ENCODE results near the gene MMADHC. TPM values are rescaled to one million over a fixed set of nuclear protein-coding genes. Genes with fewer than 3 reads are reported as not detected.

The MMADHC gene
- total RNA-seq, 1 donor from 2014 or later, result 195 TPM

DNA sequence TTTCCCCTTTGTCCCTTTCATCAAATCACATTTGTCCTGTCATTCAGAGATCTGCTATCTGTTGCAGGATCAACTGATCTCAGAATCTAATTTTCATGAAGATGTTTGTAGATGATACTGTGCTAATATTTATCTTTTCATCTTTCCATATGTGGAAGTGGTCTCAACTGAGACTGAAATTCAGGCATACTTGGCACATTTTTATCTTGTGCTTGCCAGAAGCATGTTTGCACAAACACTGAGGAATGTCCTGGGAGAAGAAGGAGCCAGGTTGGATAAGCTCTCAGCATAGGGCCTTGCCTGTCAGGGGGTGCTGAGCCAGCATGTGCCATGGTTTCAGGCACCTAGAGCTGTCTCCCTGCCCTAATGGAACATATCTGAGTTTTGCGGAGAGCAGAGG is 24.5 kb upstream of the MMADHC start:
- Histone ChIP-seq H3K27me3 (ENCODE audit: control insufficient read depth, insufficient read depth, low read length) (no peaks in the 10 kb centered on the region), H3K4me3 (ENCODE audit: low read depth, low read length) (no peak overlapping the region), H3K36me3 (ENCODE audit: control insufficient read depth, insufficient read depth, low read length) (no peaks in the 10 kb centered on the region)
- no peak for FAIRE-seq
- TF ChIP-seq, protein P1, sequence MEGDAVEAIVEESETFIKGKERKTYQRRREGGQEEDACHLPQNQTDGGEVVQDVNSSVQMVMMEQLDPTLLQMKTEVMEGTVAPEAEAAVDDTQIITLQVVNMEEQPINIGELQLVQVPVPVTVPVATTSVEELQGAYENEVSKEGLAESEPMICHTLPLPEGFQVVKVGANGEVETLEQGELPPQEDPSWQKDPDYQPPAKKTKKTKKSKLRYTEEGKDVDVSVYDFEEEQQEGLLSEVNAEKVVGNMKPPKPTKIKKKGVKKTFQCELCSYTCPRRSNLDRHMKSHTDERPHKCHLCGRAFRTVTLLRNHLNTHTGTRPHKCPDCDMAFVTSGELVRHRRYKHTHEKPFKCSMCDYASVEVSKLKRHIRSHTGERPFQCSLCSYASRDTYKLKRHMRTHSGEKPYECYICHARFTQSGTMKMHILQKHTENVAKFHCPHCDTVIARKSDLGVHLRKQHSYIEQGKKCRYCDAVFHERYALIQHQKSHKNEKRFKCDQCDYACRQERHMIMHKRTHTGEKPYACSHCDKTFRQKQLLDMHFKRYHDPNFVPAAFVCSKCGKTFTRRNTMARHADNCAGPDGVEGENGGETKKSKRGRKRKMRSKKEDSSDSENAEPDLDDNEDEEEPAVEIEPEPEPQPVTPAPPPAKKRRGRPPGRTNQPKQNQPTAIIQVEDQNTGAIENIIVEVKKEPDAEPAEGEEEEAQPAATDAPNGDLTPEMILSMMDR (IDR thresholded peaks at IDR 0.05; ENCODE audit: insufficient read depth, low read length, severe bottlenecking), result no peak
- peak; percentile 40 for DNase-seq (ENCODE audit: low read depth)

DNA sequence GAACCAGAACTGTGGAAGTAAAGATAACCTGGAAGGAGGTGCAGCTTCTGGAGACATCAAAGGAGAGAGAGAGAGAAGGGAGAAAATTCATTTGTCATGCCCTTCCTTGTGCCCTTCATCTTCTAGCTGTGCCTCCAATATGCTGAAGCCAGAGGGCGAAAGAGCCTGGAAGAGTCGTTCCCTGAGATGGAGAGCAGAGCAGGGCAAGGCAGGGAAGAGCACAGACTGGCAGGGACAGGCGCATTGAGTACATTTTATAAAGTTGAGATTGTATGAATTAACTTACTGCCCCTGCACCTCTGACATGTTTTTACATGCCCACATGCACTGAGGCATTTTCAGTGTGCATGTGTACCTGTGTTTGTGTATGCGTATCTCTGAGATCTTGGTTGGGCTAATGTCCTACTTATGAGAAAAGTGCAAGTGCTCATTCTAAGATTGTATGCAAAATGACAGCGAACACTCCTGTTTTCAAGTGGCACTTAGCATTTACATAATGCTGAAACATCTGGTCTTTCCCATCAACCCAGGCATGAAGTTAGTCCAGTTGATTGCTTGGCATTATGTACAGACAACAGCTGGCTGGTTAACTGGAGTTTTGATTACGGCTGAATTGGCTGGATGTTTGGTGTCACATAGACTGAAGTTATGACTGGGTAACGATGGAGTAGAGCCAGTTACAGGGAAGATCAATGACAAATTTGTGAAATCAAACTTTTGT is 23.7 kb upstream of the MMADHC start:
- DNase-seq (ENCODE audit: low read depth) (peak; percentile 60), FAIRE-seq (no peak)
- Histone ChIP-seq H3K27me3 (ENCODE audit: control insufficient read depth, insufficient read depth, low read length) (no peaks in the 10 kb centered on the region), H3K4me3 (ENCODE audit: low read depth, low read length) (no peak overlapping the region), H3K36me3 (ENCODE audit: control insufficient read depth, insufficient read depth, low read length) (no peaks in the 10 kb centered on the region)
- TF ChIP-seq, protein P1 (IDR thresholded peaks at IDR 0.05; ENCODE audit: insufficient read depth, low read length, severe bottlenecking), result peak; percentile 53

DNA sequence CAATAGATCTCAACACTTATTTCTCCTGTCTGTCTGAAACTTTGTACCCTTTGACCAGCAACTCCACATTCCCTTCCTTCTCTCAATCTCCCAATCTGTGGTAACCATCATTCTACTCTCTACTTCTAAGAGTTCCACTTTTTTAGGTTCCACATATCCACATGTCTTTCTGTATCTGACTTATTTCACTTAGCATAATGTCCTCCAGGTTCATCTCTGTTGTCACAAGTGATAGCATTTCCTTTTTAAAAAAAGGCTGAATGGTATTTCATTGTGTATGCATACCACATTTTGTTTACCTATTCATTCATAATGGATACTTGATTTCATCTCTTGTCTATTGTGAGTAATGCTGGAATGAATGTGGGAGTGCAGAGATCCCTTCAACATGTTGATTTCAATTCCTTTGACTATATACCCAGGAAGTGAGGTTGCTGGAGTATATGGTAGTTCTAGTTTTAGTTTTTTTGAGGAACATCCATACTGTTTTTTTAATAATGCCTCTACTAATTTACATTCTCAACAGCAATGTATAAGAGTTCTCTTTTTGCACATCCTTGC is 18.8 kb upstream of the MMADHC start:
- no peak for FAIRE-seq
- DNase-seq (ENCODE audit: low read depth), result peak; percentile 81
- TF ChIP-seq, protein P1 (IDR thresholded peaks at IDR 0.05; ENCODE audit: insufficient read depth, low read length, severe bottlenecking), result no peak
- Histone ChIP-seq H3K36me3 (ENCODE audit: control insufficient read depth, insufficient read depth, low read length) (no peaks in the 10 kb centered on the region), H3K4me3 (ENCODE audit: low read depth, low read length) (no peak overlapping the region), H3K27me3 (ENCODE audit: control insufficient read depth, insufficient read depth, low read length) (no peaks in the 10 kb centered on the region)

DNA sequence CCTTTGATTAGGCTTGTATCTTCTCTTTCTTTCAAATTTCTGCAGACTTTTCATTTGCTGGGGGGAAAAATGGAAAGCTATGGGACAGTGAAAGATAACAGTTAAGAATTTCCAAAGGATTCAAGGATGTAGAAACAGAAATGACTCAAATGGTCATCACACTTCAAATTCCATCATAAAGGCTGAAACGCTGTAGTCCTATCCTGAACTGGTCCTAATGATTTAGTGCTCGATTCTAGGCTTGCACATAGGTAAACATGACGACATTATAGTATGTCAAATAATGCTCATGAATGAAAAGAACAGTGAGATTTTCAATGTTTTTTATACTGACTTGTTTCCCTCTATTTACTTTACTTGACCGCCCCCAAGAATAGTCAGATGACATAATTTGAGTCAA is 15.7 kb upstream of the MMADHC start:
- FAIRE-seq (no peak), DNase-seq (ENCODE audit: low read depth) (no peak)
- Histone ChIP-seq H3K36me3 (ENCODE audit: control insufficient read depth, insufficient read depth, low read length) (no peaks in the 10 kb centered on the region), H3K27me3 (ENCODE audit: control insufficient read depth, insufficient read depth, low read length) (no peaks in the 10 kb centered on the region), H3K4me3 (ENCODE audit: low read depth, low read length) (no peak overlapping the region)
- TF ChIP-seq, protein P1 (IDR thresholded peaks at IDR 0.05; ENCODE audit: insufficient read depth, low read length, severe bottlenecking), result no peak

DNA sequence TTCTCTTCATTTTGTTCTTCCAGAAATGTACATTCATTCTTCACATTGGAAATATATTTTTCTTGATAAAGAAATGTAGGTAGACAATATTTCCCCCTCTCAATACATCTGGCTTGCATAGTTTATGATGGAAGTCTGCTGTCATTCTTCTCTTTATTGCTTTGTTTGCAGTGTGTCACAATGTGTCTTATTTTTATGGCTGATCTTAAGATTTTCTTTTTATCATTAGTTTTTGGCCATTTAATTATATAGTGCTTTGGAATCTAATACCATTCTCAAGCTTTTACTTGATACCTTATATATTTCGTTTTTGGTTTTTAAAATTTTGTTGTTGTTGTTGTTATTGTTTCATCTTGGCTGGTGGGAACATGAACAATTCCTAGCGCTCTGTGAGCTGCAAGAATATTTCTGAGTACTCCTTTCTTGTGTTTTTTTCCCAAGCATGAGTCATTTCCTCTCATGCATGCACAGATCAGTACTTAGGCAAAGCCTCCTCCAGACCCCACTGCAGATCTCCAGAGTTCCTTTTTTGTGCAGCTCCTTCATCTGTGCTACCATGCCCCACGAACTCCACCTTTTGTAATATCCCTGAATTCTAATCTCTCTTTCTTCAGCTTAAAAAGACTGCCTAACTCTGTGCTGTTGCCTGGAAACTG is 13.7 kb upstream of the MMADHC start:
- DNase-seq (ENCODE audit: low read depth) (peak; percentile 71), FAIRE-seq (no peak)
- TF ChIP-seq, protein P1 (IDR thresholded peaks at IDR 0.05; ENCODE audit: insufficient read depth, low read length, severe bottlenecking), result no peak
- no peaks in the 10 kb centered on the region for H3K36me3 ChIP-seq (ENCODE audit: control insufficient read depth, insufficient read depth, low read length)
- H3K4me3 ChIP-seq (ENCODE audit: low read depth, low read length), result no peak overlapping the region
- no peaks in the 10 kb centered on the region for H3K27me3 ChIP-seq (ENCODE audit: control insufficient read depth, insufficient read depth, low read length)
